ENCODE results near the gene ANKRD17.
"Not testable (repeated sequence)": the region's sequence is repeated elsewhere in the genome, so short reads cannot be mapped to it uniquely, and the experiment has no call there.

The ANKRD17 gene

DNA sequence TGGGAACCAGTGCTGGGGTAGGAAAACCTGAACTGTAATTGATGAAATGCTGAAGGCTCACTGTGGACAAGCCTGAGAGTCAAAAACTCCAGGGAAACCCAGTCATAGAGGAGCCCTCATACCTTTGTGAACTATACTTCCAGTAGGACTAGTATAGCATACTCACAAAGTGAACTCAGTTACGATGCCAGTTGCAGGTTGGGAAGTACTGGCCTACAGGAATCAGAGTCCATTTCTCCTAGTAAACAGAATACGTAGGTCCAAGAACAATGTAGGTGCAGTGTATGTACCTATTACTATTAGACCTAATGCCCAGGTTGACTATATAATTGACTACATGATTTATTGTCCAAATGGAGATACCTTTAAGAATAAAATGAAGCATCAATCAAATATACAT is 8.5 kb upstream of the ANKRD17 start:
- no peaks in the 10 kb centered on the region for H3K4me1 ChIP-seq (ENCODE audit: control insufficient read depth, insufficient read depth, low read length, poor library complexity, severe bottlenecking)
- H3K36me3 ChIP-seq (ENCODE audit: control insufficient read depth, insufficient read depth, low read length) = no peaks in the 10 kb centered on the region
- H3K27me3 ChIP-seq (replicated peaks; ENCODE audit: control insufficient read depth, insufficient read depth, low read length, poor library complexity, severe bottlenecking) = no peaks in the 10 kb centered on the region
- no peak for DNase-seq
- H3K9me3 ChIP-seq (ENCODE audit: control insufficient read depth, low read length) = no peaks in the 10 kb centered on the region
- no peak overlapping the region for H3K4me3 ChIP-seq (ENCODE audit: insufficient read depth, low read depth, low read length, poor library complexity, severe bottlenecking)
- no peak overlapping the region for H3K27ac ChIP-seq (ENCODE audit: insufficient read depth, low read length, poor library complexity, severe bottlenecking)

DNA sequence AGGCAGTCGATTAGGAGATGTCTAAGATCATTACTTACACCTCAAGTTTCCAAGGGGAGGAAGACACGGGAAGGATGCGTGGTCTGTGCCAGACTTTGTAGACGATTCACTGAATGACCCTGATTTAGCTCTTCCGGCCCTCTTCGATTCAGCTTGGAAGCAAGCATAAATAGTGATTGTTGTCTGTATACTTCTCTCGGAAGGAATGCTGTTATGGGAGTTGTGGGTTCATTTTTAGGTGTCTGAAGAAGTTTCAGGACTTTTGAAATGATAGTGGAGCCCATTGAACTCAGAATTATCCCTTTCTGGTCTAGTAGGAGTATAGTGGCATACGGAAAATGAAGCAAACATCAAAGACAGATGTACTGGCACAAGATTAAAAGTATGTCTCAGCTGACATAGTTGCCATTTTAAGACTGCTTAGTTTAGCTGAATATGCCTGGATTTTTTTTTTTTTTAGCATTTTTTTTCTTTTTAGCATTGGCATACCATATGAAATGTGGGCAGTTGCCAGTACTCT is 1.0 kb upstream of the ANKRD17 start:
- Histone ChIP-seq H3K9me3 (ENCODE audit: control insufficient read depth, low read length) (no peaks in the 10 kb centered on the region), H3K36me3 (ENCODE audit: control insufficient read depth, insufficient read depth, low read length) (no peaks in the 10 kb centered on the region), H3K4me3 (ENCODE audit: insufficient read depth, low read depth, low read length, poor library complexity, severe bottlenecking) (peak overlapping the region; percentile 81), H3K27ac (ENCODE audit: insufficient read depth, low read length, poor library complexity, severe bottlenecking) (peak overlapping the region; percentile 96), H3K4me1 (ENCODE audit: control insufficient read depth, insufficient read depth, low read length, poor library complexity, severe bottlenecking) (peaks cover 9% of the 10 kb centered on the region), H3K27me3 (replicated peaks; ENCODE audit: control insufficient read depth, insufficient read depth, low read length, poor library complexity, severe bottlenecking) (no peaks in the 10 kb centered on the region)
- no peak for DNase-seq

DNA sequence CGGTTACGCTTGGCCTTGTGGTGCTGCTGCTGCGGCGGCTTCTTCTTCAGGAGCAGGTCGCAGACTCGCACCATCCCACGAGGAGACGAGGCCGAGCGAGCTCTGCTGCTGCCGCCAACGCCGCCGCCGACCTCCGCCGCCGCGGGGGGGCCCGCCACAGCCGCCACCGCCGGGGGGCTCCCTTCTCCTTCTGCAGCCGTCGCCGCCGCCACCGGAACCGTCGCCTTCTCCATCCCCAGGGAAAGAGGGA is 237 bp downstream of the ANKRD17 start:
- DNase-seq = no peak
- peak overlapping the region; percentile 81 for H3K4me3 ChIP-seq (ENCODE audit: insufficient read depth, low read depth, low read length, poor library complexity, severe bottlenecking)
- H3K4me1 ChIP-seq (ENCODE audit: control insufficient read depth, insufficient read depth, low read length, poor library complexity, severe bottlenecking) = peaks cover 9% of the 10 kb centered on the region
- peak overlapping the region; percentile 96 for H3K27ac ChIP-seq (ENCODE audit: insufficient read depth, low read length, poor library complexity, severe bottlenecking)
- H3K27me3 ChIP-seq (replicated peaks; ENCODE audit: control insufficient read depth, insufficient read depth, low read length, poor library complexity, severe bottlenecking) = no peaks in the 10 kb centered on the region
- H3K36me3 ChIP-seq (ENCODE audit: control insufficient read depth, insufficient read depth, low read length) = peaks cover under 1% of the 10 kb centered on the region
- no peaks in the 10 kb centered on the region for H3K9me3 ChIP-seq (ENCODE audit: control insufficient read depth, low read length)

DNA sequence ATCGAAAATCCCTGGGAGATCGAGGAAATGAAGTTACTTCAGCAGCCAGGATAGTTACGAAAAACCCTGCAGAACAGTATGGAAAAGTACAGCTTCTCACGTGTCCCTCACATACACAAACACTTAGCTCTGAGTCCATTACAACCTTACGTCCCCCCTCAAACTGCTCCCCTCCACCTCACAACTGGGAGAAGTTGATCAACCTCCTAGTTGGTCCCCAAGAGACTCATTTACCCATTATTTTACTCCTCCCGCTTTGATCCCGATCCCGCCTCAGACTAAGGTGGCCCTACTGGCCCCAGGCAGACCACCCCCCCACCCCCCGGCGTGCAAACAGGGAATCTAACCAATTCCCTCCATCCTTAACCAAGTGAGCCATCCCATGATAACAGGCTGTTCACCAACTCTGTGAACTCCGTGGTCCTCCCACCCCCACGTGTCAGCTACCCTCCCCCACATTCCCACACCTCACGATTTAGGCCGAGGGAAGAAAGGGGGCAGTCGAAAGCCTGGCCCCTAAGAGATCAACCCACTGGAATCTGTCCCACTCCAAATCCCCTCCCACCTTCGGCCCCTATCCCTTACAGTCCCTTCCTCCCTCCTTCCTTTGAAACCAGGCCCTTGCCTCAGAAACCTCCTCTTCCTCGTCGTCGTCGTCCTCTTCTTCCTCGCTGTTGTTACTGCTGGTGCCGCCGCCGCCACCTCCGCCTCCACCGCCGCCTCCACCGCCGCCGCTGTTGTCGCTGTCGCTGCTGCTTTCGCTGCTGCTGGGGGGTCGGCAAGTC is 755 bp downstream of the ANKRD17 start:
- Histone ChIP-seq H3K4me3 (ENCODE audit: insufficient read depth, low read depth, low read length, poor library complexity, severe bottlenecking) (peak overlapping the region; percentile 81), H3K4me1 (ENCODE audit: control insufficient read depth, insufficient read depth, low read length, poor library complexity, severe bottlenecking) (peaks cover 9% of the 10 kb centered on the region), H3K27ac (ENCODE audit: insufficient read depth, low read length, poor library complexity, severe bottlenecking) (peak overlapping the region; percentile 96), H3K36me3 (ENCODE audit: control insufficient read depth, insufficient read depth, low read length) (peaks cover 5% of the 10 kb centered on the region), H3K9me3 (ENCODE audit: control insufficient read depth, low read length) (no peaks in the 10 kb centered on the region), H3K27me3 (replicated peaks; ENCODE audit: control insufficient read depth, insufficient read depth, low read length, poor library complexity, severe bottlenecking) (no peaks in the 10 kb centered on the region)
- DNase-seq = peak in 1 of 3 donors; percentile 2

- peaks cover 5% of the 10 kb centered on the region for H3K36me3 ChIP-seq (ENCODE audit: control insufficient read depth, insufficient read depth, low read length)
These were observed 1.4 kb downstream of the ANKRD17 start for GRCh38 chr4:73257234-73257633.

DNA sequence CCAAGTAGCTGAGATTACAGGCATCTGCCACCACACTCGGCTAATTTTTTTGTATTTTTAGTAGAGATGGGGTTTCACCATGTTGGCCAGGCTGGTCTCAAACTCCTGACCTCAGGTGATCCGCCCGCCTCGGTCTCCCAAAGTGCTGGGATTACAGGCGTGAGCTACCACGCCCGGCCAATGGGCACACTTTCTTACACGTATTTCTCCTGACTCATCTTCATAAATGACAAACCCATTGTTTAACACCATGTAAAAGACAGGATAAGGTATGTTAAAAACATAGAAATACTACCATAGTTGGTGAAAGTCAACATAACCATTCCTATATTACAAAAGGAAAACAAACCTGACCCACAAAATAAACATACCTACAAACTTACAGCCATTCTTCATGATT is 2.8 kb downstream of the ANKRD17 start:
- not testable (repeated sequence) for DNase-seq; H3K4me3 ChIP-seq (ENCODE audit: insufficient read depth, low read depth, low read length, poor library complexity, severe bottlenecking); H3K27ac ChIP-seq (ENCODE audit: insufficient read depth, low read length, poor library complexity, severe bottlenecking); H3K27me3 ChIP-seq (replicated peaks; ENCODE audit: control insufficient read depth, insufficient read depth, low read length, poor library complexity, severe bottlenecking); H3K9me3 ChIP-seq (ENCODE audit: control insufficient read depth, low read length); H3K4me1 ChIP-seq (ENCODE audit: control insufficient read depth, insufficient read depth, low read length, poor library complexity, severe bottlenecking); H3K36me3 ChIP-seq (ENCODE audit: control insufficient read depth, insufficient read depth, low read length)

More at GRCh38 chr4:73257234-73257633, 1.4 kb downstream of the ANKRD17 start:
- Histone ChIP-seq H3K27ac (ENCODE audit: insufficient read depth, low read length, poor library complexity, severe bottlenecking) (peak overlapping the region; percentile 96), H3K4me3 (ENCODE audit: insufficient read depth, low read depth, low read length, poor library complexity, severe bottlenecking) (peak overlapping the region; percentile 81), H3K27me3 (replicated peaks; ENCODE audit: control insufficient read depth, insufficient read depth, low read length, poor library complexity, severe bottlenecking) (no peaks in the 10 kb centered on the region), H3K9me3 (ENCODE audit: control insufficient read depth, low read length) (no peaks in the 10 kb centered on the region), H3K4me1 (ENCODE audit: control insufficient read depth, insufficient read depth, low read length, poor library complexity, severe bottlenecking) (peaks cover 9% of the 10 kb centered on the region)
- peak in 2 of 3 donors; percentile 37 to 50 for DNase-seq

- Histone ChIP-seq H3K27ac (ENCODE audit: insufficient read depth, low read length, poor library complexity, severe bottlenecking) (no peak overlapping the region), H3K36me3 (ENCODE audit: control insufficient read depth, insufficient read depth, low read length) (peaks cover 8% of the 10 kb centered on the region), H3K4me1 (ENCODE audit: control insufficient read depth, insufficient read depth, low read length, poor library complexity, severe bottlenecking) (peaks cover 4% of the 10 kb centered on the region), H3K27me3 (replicated peaks; ENCODE audit: control insufficient read depth, insufficient read depth, low read length, poor library complexity, severe bottlenecking) (no peaks in the 10 kb centered on the region), H3K9me3 (ENCODE audit: control insufficient read depth, low read length) (no peaks in the 10 kb centered on the region), H3K4me3 (ENCODE audit: insufficient read depth, low read depth, low read length, poor library complexity, severe bottlenecking) (no peak overlapping the region)
- no peak for DNase-seq
These were observed 6.6 kb downstream of the ANKRD17 start for GRCh38 chr4:73252001-73252400.

DNA sequence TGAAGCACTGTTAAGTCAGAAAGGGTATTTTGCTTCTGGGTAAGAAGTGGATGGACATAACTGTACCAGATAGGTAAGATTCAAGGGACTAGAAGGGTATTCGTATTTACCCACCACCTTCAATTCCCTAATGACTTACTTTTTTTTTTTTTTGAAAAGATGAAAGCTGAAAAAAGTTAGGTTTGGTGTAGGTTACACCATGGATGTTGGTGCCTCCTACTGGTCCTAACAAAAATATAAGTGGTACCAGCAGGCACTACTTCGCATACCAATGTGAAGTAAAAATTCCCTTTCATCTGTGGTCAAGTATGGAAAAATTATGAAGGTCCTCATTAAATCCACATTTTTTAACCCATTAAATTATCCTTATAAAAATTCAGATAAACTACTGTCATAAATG is 7.2 kb downstream of the ANKRD17 start:
- Histone ChIP-seq H3K27ac (ENCODE audit: insufficient read depth, low read length, poor library complexity, severe bottlenecking) (no peak overlapping the region), H3K27me3 (replicated peaks; ENCODE audit: control insufficient read depth, insufficient read depth, low read length, poor library complexity, severe bottlenecking) (no peaks in the 10 kb centered on the region), H3K36me3 (ENCODE audit: control insufficient read depth, insufficient read depth, low read length) (peaks cover 8% of the 10 kb centered on the region), H3K4me3 (ENCODE audit: insufficient read depth, low read depth, low read length, poor library complexity, severe bottlenecking) (no peak overlapping the region), H3K4me1 (ENCODE audit: control insufficient read depth, insufficient read depth, low read length, poor library complexity, severe bottlenecking) (peaks cover 4% of the 10 kb centered on the region), H3K9me3 (ENCODE audit: control insufficient read depth, low read length) (no peaks in the 10 kb centered on the region)
- no peak for DNase-seq

DNA sequence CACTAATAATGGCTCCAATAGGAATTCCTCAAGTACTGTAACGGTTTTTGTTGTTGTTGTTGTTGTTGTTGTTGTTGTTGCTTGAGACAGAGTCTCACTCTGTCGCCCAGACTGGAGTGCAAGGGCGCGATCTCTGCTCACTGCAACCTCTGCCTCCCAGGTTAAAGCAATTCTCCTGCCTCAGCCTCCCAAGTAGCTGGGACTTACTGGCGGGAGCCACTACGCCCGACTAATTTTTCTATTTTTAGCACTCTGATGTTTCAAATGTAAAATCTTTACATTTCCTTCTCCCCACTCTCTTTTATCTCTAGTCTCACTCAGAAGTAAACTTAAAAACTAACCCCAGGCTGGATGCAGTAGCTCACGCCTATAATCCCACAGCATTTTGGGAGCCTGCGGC is 8.0 kb downstream of the ANKRD17 start:
- Histone ChIP-seq H3K4me1 (ENCODE audit: control insufficient read depth, insufficient read depth, low read length, poor library complexity, severe bottlenecking) (peaks cover 6% of the 10 kb centered on the region), H3K27ac (ENCODE audit: insufficient read depth, low read length, poor library complexity, severe bottlenecking) (no peak overlapping the region), H3K27me3 (replicated peaks; ENCODE audit: control insufficient read depth, insufficient read depth, low read length, poor library complexity, severe bottlenecking) (no peaks in the 10 kb centered on the region), H3K4me3 (ENCODE audit: insufficient read depth, low read depth, low read length, poor library complexity, severe bottlenecking) (no peak overlapping the region), H3K9me3 (ENCODE audit: control insufficient read depth, low read length) (no peaks in the 10 kb centered on the region), H3K36me3 (ENCODE audit: control insufficient read depth, insufficient read depth, low read length) (peaks cover 8% of the 10 kb centered on the region)
- DNase-seq = no peak

- H3K36me3 ChIP-seq (ENCODE audit: control insufficient read depth, insufficient read depth, low read length) = peaks cover 8% of the 10 kb centered on the region
- H3K4me1 ChIP-seq (ENCODE audit: control insufficient read depth, insufficient read depth, low read length, poor library complexity, severe bottlenecking) = peaks cover 7% of the 10 kb centered on the region
- DNase-seq = no peak
- no peak overlapping the region for H3K27ac ChIP-seq (ENCODE audit: insufficient read depth, low read length, poor library complexity, severe bottlenecking)
- H3K9me3 ChIP-seq (ENCODE audit: control insufficient read depth, low read length) = no peaks in the 10 kb centered on the region
- H3K4me3 ChIP-seq (ENCODE audit: insufficient read depth, low read depth, low read length, poor library complexity, severe bottlenecking) = no peak overlapping the region
- H3K27me3 ChIP-seq (replicated peaks; ENCODE audit: control insufficient read depth, insufficient read depth, low read length, poor library complexity, severe bottlenecking) = no peaks in the 10 kb centered on the region
These were observed 9.8 kb downstream of the ANKRD17 start for GRCh38 chr4:73248821-73249220.

Data from effector memory CD4-positive, alpha-beta T cell (primary cell).